Hypothalamus (tissue), 51 donors: Measurements from ENCODE around the gene RCAN2.
"Not testable (repeated sequence)": the region's sequence is repeated elsewhere in the genome, so short reads cannot be mapped to it uniquely, and the experiment has no call there.

Experiments used
- DNase-seq, 51 donors: peaks; one replicate each; lab custom pipeline; 2025; lab: John Stamatoyannopoulos, UW

Gene RCAN2

DNA sequence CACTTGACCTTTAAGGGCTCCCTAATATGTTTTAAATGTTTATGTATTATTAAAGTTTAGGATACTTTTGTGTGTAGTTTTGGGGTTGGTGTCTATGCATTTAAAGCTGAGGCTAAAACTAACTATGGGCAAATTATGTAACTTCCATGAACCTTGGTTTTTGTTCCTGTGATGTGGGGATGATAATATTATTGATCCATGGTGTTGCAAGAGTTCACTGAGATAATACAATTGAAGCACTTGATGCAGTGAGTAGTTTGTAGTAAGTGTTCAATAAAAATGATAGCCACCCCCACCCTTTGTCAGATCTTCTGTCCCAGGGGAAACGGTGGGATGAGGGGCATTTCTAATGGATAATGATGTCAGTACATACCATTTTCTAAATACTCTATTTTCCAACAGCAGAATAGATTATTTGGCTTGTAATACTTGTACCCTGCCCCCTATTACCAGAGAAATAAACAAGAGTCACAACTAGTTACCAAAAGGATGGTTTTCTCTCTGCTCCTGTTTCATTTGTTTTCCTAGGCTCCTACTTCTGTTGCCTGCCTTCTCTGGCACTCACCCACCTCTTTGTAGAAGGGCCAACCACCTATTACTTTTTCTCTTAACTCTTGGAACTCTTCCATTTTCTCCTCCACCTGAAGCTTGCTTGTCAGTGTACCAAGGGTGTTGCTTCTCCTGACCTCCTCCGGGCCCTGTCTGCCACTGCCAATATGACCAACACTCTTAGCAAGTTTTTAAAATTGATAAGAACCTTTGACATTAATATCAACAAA lies 97.9 kb downstream of the RCAN2 start:
- no peak for DNase-seq

DNA sequence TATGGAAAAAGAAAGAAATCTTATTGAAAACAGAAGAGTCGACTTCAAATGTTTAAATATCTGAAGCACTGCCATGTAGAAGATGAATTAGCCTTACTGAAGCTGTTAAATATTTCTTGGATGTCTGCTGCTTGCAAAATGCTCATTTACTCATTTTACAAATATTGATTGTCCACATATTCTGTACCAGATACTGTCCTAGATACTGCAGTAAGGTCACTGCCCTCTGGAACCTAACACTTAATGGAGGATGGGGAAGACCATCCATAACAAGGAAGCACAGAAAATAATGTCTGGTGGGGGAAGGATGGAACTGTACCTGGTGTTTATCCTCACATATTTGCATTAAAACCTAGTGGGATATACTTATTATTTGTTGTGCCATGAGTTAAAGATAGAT lies 99.0 kb downstream of the RCAN2 start:
- no peak for DNase-seq

DNA sequence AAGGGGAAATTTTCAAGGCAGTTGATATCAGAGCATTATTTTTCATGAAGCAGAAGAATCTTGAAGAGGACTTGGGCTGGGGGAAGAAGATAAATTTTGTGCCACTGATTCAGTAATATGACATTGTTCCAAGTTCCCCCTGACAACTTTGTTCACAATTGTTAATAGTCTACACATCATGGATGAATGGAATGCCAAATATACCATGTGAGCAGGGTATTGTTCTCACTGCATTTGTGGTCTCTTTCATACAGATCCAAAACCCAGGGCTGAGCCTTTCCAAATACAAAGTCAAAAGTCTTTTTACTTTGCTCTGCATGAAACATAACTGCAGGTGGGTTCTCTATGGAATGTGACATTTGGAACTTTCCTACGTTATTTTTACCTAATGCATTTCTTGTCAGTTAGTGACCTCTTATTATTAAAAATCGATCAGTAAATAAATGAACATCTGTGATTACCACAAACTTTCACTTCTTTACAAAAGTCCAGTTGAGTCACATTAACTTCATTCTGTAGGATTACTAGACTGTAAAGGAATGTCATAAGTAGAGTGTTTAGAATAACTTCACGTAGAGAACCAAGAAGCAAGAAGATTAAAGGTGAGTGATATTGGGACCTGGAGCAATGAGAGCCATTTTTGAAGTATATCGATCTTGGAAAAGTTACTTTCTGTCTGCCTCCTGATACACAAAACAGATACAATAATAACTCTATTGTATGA lies 100.9 kb downstream of the RCAN2 start:
- DNase-seq: peak in 4 of 51 donors; percentile 38 to 81 (median 64)

DNA sequence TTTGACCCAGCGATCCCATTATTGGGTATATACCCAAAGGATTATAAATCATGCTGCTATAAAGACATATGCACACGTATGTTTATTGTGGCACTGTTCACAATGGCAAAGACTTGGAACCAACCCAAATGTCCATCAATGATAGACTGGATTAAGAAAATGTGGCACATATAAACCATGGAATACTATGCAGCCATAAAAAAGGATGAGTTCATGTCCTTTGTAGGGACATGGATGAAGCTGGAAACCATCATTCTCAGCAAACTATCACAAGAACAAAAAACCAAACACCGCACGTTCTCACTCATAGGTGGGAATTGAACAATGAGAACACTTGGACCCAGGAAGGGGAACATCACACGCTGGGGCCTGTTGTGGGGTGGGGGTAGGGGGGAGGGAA lies 103.5 kb downstream of the RCAN2 start:
- DNase-seq: not testable (repeated sequence)

DNA sequence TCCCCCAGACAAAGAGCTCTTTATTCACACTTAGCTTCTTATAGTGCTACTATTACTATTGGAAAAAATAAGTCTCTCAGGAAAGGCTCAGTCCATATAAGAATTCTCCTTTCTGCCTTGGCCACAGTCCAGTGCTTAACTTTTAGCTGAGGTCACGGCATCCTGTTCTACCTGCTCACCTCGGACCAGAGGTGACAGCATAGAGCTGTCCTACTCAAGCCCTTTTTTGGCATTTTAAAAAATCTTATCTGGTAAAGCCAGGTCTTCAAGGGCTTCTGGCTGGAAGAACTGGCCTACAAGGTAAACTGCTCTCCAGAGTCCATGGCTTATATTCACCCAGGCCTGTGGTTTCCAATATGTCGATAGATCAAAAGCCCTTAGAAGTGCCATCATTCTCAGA lies 109.7 kb downstream of the RCAN2 start:
- no peak for DNase-seq

DNA sequence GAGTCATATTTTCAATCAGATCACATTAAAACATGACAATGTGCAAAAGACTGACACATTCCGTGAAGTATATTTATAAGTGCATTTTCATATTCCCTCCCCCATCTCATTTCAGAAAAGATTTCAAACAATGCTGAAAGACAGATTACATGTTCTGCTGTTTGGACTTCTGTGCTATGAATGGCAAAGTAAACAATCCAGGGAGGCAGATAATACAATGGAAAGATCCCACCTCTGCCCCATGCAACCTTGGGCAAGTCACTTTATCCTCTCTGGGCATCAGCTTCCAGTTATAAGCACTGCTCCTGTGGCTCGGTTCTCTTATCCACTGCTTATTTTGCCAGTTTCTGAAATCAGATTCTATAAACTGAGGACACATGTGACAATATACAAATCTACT lies 110.2 kb downstream of the RCAN2 start:
- no peak for DNase-seq

DNA sequence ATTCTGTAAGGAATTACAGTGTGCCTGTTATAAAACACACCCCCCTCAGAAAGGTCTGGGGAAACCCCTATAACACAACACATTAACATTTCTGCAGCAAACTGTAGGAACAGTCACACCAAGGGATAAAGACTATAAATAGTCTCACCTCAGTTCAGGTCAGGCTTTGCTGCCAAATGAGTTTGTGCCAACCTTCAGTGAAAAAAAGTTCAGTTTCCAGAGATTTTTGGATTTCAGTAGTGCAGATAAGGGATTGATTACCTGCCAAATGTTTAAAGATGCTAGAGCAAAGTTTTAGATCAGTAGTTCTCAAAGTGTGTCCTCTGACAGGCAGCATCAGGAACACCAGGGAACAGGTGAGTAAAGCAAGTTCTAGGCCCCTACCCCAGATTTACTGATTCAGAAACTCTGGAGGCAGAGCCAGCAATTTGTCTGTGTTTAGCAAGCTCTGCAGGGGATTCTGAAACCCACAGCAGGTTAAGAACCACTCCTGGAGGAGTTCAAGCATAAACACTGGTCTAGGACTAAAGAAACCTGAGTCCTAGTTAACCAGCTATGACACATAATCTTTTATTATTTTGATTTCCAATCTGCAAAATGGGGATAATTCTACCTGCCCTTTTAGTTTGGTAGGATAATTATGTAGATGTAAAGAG lies 111.0 kb downstream of the RCAN2 start:
- DNase-seq: no peak

DNA sequence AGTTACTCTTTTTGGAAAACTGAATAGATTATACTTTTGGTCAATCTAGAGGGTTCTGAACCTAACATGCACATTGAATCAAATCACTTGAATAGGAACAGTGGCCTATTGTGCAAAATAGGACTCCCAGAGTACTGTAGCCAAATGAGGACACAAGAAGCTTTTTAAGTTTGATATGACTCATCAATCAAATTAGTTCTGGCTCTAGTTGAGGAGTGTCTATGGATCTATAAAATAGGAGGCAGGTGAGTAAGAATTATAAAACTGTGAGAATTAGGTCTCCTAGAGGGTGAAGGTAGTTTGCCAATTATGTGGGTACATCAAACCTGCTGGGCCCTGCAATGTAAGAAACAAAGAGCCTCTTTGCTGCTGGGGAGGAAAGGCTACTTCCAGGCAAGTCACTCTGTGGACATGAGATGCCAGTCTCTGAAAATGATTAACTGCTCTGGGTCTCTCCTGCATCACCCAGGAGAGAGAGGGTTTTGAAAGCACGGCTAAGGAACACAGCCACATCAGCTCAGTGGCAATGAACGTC lies 112.3 kb downstream of the RCAN2 start:
- peak in 17 of 51 donors; percentile 3 to 90 (median 14) for DNase-seq

DNA sequence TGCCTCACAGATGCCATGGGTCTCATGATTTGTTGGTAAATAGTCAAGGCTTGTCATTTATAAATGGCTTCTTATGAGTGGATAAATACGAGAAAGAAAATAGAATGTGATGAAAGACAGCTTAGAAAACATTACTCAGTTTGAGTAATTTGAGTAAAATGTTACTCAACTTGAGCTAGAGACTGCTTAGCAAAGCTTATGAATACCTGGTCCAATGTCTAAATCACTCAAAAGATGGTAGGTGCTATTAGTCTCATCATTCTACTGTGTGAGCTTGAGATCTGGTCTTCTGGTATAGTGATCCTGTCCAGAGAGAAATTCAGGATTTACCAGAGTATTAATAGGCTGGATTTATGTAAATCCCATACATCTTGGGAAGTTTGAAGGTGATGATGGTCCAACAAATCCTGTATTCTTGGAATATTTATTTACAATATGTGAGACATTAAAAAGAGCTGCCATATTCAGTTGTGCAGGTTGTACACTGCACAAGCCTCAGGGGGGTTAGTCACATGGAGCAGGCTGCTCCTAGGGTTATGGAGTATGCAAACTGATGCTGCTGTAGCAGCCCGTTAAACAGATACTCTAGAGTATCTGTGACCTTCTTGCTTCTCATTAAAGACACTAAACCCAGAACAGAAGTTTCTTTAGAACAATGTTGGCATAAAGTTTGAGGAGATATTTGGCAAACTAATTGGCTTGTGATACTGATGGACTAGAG lies 112.9 kb downstream of the RCAN2 start:
- no peak for DNase-seq

DNA sequence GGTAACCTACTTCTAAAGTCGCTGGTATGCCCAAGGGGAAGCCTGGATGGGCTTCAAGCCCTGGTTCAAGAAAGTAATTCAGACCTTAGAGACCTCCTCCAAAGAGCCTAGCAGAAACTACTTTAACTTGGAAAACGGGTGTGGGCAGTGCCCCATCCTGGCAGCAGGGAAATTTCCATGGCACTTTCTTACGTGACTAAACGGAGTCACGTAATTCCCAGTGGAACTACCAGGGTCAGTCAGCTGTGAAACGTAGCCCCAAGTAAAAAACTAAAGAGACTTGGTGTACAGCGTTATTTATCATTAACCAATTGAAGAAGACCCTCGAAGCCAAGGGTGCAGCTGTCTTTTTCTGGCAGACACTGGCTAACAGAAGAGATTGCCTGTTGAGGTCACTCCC lies 114.0 kb downstream of the RCAN2 start:
- no peak for DNase-seq

DNA sequence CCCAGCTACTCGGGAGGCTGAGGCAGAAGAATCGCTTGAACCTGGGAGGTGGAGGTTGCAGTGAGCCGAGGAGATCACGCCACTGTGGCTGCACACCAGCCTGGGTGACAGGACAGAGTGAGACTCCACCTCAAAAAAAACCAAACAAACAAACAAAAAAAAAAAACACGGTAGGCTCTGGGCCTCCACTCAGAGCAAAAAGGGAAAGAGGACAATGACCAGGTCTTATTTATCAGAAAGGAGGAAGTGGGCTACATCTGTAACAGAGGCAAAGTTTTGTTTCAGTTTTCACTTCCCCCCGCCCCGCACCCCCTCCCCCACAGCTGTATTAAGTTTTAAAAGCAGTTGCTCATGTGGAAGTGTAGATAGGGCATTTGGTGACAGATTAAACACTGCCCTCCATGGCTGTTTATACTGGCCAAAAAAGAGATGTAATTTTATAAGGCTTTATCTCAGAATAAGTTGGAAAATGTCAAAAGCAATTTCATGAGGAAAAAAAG lies 114.6 kb downstream of the RCAN2 start:
- DNase-seq: peak in 1 of 51 donors; percentile 4

DNA sequence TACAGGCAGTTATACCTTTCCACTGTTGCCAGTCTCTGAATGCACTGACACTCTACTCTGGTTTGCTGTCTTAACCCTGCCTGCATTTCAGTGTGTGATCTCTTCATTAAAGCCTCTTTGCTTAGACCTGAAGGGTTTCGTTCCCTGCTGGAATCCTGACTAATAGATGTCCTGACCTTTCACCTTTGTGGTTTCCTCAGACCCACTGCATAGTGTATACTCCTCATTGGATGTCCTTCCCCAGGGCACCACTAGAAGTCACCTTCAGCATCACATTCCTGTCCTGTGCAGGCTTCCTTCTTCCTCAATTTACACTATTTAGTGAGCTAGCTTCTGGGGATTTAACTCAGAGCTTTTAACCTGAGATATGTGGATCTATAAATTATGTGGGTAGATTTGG lies 120.6 kb downstream of the RCAN2 start:
- no peak for DNase-seq

DNA sequence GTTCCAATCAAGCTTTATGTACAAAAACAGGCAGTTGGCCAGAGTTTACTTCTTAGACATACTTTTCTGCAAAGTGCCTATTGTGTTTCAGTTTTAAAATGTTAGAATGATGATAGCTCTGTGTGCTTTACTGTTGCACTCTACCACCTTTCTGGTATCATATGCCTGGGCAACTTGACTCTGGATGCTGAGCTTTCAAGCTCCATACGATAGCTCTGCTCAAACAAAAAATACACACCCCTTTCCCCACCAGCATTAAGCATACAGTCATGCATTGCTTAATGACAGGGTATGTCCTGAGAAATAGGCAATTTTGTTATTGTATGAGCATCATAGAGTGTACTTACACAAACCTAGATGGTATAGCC lies 123.1 kb downstream of the RCAN2 start:
- no peak for DNase-seq

DNA sequence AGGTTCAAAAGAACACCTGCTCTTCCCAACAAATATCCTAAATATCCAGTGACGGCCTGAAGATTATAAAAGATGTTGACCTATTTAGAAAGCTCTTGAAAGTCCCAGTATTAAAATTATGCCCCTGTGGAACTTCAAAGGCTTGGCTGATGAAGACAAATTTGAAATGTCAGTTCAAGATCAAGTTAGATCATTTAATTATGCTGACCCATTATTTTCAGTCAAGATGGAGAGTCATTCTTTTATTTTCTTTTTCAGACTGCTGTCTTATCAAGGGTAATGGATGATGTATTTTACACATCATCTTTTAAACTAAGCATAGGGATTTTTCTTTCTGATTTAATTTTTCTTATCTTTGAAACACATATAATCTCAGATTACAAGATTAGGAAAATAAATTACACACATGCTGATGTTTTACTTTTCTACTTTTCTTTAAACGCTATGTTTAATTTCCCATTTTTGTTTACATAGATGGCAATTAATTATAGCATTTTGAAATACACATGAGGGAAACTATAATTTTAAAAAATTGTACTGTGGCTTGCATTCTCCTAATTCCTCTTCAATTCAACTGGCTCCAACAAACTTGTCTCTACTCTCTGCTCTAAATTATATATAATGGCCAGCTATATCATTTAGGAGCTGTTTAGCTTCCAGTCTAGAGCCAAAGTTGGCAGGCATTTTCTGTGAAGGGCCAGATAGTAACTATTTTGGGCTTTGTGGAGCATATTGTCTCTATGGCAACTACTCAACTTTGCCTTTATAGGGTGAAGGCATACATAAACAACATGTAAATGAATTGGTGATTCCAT lies 123.7 kb downstream of the RCAN2 start:
- DNase-seq: no peak

DNA sequence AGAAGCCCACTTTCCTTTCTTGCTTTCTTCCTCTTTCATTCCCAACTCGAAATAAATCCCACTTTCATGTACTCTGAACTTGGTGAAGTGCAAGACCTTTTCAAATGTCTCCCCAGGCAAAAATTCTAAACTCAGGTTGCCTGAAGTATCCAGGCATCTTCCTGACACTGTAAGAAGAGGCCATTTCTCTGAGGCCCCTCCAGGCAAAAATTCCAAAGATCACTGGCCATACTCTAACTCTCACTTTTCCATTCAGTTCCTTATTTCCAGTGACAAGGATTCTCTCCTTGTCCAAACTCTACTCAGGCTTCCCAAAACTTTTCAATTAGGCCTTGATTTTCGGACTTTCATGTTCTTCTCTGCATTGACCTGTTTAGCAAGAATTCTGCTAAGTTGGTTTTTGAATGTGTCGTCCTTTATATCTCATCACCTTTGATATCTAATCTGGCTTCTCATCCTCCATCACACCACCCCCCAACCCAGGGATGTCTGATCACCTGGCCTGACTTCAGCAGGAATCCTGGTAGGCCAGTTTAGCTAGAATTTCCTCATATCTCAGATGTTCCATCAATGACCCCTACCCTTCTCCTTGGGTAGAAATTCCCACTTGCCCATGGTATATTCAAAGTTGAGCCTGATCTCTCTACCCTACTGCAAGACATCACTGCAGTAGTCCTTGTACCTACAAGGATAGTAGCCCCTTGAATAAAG lies 124.9 kb downstream of the RCAN2 start:
- DNase-seq: no peak

DNA sequence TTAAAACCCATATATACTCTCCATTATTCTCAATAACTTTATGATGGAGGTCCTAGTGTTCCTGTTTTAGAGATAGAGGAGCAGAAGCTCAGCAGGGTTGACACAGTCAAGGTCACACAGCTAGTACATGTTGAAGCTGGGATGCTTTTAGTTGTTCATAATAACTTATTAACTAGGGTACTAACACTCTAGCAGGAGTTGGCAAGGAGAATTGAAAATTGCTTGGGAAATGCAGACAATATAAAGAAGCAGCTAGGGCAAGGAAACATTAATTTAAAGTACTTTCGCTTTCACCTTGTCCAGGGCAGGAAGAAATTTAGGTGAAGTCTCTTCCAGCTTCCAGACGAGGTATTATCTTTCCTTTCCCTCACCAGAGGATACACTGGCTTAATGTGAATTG lies 133.7 kb downstream of the RCAN2 start:
- no peak for DNase-seq

DNA sequence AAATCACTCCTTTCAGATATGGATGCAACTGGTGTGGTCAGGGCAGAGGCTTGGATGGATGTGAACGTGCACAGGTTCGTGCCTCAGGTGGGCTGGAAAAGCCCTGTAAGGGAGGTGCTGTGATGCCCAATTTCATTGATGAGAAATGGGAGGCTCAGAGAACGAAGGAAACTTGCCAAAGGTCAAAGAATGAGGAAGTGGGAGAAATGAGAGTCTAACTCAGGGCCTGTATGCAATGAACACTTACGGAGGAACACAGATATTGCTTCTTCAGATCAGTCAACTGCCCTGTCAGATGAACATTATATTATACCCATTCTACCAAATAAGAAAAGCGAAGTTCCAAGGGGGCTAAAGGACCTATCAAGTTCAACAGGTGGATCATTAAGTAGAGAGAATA lies 134.7 kb downstream of the RCAN2 start:
- no peak for DNase-seq

DNA sequence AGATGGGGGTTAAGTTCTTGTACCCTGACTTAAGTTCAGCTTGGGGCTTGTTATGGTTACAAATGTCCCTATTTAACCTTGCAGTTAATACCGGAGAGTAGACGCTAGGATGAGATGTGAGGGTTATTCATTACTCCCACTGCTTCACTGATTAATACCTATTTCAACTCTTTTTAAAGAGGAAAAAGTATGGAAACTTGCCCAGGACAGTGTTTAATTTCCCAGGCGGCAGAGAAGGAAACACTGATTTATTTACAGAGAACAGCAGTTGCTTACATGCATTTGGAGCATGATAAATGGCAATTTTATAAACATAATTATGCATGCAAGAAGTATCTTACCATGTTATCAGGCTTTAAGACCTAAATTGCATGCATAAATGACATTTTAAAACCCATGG lies 137.7 kb downstream of the RCAN2 start:
- DNase-seq: no peak
